NCI-H2227 (cell line): ENCODE data around the gene SUZ12.
"Not testable (repeated sequence)": the region's sequence is repeated elsewhere in the genome, so short reads cannot be mapped to it uniquely, and the experiment has no call there.

Experiments used
- DNase-seq: peaks from one replicate; lab custom pipeline; 2025; ENCODE audit not compliant: unreplicated experiment; lab: John Stamatoyannopoulos, UW

SUZ12 gene

DNA sequence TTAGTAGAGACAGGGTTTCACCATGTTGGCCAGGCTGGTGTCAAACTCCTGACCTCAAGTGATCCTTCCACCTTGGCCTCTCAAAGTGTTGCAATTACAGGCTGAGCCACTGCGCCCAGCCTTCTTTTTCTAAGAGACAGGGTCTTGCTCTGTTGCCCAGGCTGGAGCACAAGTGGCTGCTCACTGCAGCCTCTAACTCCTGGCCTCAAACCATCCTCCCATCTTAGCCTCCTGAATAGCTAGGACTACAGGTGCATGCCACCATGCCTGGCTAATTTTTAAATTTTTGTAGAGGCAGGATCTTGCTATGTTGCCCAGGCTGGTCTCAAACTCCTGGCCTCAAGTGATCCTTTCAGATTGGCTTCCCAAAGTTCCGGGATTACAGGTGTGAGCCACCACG is 15.1 kb downstream of the SUZ12 start:
- not testable (repeated sequence) for DNase-seq

DNA sequence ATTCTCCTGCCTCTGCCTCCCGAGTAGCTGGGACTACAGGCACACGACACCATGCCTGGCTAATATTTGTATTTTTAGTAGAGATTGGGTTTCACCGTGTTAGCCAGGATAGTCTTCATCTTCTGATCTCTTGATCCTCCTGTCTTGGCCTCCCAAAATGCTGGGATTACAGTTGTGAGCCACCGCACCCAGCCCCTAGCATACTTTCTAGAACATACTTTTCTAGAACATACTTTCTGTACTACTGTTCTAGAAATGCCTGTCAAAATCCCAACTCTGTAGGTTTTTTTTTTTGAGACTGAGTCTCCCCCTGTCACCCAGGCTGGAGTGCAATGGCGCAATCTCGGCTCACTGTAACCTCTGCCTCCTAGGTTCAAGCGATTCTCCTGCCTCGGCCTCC is 27.3 kb downstream of the SUZ12 start:
- DNase-seq, result not testable (repeated sequence)

DNA sequence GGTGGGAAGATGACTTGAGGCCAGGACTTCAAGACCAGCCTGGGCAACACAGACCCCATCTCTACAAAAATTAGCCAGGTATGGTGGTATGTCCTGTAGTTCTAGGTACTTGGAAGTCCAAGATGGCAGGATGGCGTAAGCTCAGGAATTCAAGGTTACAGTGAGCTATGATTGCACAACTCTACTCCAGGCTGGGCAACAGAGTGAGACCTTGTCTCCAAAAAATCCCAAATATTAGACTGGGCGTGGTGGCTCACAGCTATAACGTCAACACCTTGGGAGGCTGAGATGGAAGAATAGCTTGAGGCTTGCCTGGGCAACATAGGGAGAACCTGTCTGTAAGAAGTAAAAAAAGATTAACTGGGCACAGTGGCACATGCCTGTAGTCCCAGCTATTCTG is 30.8 kb downstream of the SUZ12 start:
- DNase-seq, result no peak

DNA sequence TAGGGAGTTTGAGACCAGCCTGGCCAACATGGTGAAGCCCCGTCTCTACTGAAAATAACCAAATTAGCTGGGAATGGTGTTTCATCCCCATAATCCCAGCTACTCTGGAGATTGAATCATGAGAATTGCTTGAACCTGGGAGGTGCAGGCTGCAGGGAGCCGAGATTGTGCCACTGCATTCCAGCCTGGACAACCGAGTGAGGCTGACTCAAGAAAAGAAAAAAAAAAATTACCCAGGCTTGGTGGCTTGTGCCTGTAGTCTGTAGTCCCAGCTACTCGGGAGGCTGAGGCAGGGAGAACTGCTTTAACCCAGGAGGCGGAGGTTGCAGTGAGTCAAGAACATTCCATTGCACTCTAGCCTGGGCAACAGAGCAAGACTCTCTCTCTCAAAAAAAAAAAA is 33.6 kb downstream of the SUZ12 start:
- not testable (repeated sequence) for DNase-seq

DNA sequence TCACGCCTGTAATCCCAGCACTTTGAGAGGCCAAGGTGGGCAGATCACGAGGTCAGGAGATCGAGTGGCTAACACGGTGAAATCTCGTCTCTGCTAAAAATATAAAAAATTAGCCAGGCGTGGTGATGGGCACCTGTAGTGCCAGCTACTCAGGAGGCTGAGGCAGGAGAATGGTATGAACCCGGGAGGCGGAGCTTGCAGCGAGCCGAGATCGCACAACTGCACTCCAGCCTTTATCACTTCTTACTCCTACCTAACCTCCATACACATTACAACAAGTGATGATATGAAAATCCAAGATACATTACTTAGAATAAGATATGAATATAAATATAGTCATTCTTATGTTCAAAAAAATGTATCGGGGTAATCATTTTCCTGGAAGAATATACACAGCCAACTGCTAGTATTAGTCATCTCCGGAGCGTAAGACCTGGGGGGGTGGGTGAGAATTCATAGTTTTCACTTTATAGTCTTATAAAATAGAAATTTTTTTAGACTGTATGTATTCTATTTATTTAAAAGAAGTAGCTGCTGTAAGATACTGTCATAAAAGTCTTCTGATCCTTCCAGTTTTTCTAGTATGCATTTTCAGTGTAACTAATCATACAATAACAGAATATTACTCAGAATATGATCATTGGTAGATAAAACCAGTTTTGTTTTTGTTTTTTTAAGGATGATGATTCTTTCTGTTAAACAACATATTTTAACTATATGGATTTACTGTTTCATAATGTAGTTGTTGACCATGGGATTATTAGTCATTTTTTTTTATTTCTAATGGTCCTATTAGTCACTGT is 37.7 kb downstream of the SUZ12 start:
- not testable (repeated sequence) for DNase-seq

- not testable (repeated sequence) for DNase-seq
Measured at GRCh38 chr17:31975391-31975790, 38.6 kb downstream of the SUZ12 start.

GRCh38 chr17:31991821-31992220 is 55.0 kb downstream of the SUZ12 start:
- not testable (repeated sequence) for DNase-seq

DNA sequence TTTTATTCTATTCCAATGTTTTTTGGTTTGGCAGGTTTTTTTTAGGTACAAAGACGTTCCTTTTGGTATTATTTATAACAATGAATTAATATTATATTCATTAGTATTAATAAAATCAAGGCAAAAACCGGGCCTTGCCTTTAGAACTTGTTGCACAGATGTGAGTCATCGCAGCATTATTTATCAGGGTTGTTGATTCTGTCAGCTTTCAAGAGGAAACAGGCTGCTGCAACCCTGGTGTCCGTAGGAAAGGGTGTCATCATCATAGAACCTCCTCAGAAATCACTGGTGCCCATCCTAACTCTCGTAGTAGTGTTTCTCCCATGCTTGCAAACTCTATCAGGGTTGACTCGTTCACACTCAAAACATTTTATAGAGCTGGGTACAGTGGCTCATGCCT is 60.2 kb downstream of the SUZ12 start:
- DNase-seq, result no peak

- DNase-seq, result peak; percentile 82
Measured at GRCh38 chr17:32006957-32007462, 70.2 kb downstream of the SUZ12 start, which contains the start of gene LRRC37B. TSS of gene LRRC37B (plus strand) at chr17:32007383. CDS start at chr17:32021393, 14,010 bp downstream.

GRCh38 chr17:32007463-32008298 is 70.9 kb downstream of the SUZ12 start:
- peak; percentile 27 for DNase-seq

- DNase-seq, result no peak
Measured at GRCh38 chr17:32009262-32009542, 72.4 kb downstream of the SUZ12 start.

DNA sequence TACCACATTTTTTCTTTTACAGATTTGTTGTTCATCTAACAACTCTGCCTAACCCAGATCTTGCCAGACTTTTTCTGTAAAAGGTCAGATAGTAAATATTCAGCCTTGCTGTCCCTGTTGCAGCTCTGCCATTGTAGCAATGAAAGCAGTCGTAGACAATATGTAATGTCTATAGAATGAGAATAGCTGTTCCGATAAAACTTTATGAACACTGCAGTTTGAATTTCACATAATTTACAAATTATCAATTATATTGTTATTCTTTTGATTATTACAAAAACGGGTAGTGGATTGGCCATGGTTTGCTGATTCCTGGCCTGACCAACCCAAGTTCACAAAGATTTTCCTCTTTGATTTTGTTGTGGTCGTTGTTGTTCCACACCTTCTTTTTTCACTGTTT is 73.3 kb downstream of the SUZ12 start:
- no peak for DNase-seq

DNA sequence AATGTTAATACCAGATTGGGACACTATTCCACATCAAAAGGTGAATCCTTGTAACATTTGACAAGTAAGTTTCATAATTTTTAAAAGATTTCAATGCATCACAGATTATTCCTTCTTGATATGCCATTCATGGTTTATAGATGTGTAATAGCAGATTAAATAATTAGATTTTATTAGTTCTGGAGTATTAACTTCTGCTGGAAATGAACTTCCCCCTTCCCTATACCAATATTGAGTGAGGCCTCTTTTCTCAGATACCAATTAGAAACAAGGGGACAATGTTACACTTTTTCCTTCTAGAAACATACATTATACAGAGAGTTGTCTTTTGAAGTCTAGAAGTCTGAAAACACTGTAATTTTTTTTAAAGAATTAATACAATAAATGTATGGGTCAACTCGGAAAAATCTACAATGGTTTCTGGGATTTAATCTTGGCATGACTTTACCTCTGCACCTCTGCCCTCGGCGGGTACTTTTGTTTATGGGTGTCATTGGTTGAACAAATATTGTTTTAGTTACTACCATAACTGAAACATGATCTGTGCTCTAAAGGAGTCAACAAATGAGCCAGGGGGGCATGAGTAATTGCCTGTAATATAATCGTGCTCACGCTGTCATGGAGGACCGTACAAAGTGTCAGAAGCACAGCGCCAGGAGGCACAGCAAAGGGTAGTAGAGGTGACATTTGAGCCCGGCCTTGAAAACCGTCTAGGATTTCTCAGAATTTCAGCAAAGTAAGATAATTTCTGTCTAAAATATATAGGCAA is 78.6 kb downstream of the SUZ12 start:
- DNase-seq, result peak; percentile 2

DNA sequence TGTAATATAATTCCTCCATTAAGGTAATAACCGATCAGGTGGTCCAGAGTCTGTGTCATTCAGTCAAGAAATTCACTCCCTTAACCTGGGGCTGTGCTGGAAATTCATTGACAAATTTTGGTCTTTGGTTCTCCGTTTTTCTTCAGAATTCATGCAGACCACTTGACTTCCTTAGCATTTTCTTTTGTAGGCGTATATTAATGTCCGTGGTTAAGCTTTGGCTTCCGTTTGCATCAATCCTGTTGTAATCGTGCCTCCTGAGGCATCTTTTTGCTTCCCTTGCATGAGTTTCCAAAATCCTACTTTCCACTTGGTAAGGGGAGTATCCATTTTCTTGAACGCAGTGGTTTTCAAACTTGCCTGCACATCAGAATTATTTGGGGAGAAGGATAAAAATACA is 79.4 kb downstream of the SUZ12 start:
- no peak for DNase-seq

- DNase-seq, result no peak
Measured at GRCh38 chr17:32019228-32019627, 82.4 kb downstream of the SUZ12 start.

DNA sequence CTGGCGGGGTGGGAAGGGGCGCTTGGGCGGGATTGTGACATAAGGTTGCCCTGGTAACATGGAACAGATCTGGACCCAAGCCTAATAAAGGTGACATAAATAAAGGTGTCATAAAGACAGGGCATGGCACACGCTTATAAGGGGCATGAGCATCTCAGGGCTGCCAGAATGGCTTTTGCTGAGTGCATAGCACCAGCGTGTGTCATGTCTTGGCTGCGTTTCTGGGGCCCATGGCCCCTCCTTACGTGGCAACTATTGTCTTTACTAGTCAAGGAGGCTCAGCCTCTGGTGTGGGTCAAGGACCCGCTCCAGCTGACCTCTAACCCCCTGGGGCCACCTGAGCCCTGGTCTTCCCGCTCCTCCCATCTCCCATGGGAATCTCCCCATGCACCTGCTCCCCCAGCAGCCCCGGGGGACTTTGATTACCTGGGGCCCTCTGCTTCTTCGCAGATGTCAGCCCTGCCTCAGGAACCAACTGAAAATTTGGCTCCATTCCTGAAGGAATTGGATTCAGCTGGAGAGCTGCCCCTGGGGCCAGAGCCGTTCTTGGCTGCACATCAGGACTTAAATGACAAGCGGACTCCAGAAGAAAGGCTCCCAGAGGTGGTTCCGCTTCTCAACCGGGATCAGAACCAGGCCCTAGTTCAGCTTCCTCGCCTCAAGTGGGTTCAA is 84.3 kb downstream of the SUZ12 start:
- no peak for DNase-seq

DNA sequence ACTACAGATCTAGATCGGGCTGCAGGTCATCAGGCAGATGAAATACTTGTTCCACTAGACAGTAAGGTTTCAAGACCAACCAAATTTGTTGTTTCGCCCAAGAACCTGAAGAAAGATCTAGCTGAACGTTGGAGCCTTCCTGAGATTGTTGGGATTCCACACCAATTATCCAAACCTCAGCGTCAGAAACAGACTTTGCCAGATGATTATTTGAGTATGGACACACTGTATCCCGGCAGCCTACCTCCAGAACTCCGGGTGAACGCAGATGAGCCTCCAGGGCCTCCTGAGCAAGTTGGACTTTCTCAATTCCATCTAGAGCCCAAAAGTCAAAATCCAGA is 84.8 kb downstream of the SUZ12 start:
- no peak for DNase-seq

DNA sequence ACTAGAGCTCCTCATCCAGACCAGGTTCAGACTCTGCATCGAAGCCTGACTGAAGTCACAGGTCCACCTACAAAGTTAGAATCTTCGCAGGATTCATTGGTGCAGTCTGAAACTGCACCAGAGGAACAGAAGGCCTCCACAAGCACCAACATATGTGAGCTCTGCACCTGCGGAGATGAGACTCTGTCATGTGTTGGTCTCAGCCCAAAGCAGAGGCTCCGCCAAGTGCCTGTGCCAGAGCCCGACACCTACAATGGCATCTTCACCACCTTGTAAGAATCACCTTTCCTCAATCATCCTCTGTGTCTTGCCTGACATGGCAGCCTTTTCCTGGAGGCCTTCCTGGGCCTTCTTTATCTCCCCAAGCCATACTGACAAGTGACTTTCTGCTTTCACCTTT is 85.7 kb downstream of the SUZ12 start:
- not testable (repeated sequence) for DNase-seq

DNA sequence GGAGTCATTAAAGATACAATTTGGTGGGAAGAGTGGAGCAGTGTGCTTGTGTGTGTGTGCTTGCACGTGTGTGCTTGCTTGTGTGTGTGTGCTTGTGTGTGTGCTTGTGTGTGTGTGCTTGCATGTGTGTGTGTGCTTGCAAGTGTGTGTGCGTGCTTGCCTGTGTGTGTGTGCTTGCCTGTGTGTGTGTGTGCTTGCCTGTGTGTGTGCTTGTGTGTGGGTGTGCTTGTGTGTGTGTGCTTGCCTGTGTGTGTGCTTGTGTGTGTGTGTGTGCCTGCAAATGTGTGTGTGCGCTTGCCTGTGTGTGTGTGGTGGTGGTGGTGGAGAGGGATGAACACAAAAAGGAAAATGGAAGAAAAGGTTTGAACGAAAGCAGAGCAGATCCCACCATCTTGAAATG is 90.5 kb downstream of the SUZ12 start:
- DNase-seq, result not testable (repeated sequence)

GRCh38 chr17:32033223-32033622 is 96.4 kb downstream of the SUZ12 start:
- DNase-seq, result no peak

DNA sequence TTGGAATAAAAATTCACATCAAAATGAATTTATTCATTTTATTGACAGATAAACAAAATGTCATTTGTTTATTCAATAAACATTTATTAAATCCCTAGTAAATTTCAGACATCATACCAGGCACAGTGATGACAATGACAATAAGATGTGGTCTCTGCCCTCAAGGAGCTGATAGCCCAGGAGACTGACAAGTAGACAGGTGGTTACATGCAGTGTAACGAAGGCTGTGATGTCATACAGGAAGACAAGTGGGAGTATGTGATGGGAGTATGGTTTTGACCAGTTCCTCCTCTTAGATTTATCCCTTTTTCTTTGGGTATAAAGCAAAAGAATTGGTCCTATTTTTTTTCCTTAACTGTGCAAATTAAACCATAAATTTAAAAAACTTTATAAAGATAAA is 97.0 kb downstream of the SUZ12 start:
- DNase-seq, result not testable (repeated sequence)
